ENCODE data around the gene NME9. TPM values are rescaled to one million over a fixed set of nuclear protein-coding genes. Genes with fewer than 3 reads are reported as not detected.

NME9 gene
- total RNA-seq, 4 donors from 2014 or later = 0.48 TPM; not detected in 3

- TF ChIP-seq, protein P1, sequence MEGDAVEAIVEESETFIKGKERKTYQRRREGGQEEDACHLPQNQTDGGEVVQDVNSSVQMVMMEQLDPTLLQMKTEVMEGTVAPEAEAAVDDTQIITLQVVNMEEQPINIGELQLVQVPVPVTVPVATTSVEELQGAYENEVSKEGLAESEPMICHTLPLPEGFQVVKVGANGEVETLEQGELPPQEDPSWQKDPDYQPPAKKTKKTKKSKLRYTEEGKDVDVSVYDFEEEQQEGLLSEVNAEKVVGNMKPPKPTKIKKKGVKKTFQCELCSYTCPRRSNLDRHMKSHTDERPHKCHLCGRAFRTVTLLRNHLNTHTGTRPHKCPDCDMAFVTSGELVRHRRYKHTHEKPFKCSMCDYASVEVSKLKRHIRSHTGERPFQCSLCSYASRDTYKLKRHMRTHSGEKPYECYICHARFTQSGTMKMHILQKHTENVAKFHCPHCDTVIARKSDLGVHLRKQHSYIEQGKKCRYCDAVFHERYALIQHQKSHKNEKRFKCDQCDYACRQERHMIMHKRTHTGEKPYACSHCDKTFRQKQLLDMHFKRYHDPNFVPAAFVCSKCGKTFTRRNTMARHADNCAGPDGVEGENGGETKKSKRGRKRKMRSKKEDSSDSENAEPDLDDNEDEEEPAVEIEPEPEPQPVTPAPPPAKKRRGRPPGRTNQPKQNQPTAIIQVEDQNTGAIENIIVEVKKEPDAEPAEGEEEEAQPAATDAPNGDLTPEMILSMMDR (IDR thresholded peaks at IDR 0.05) = no peak
- no peak for DNase-seq (ENCODE audit: low spot score)
- ATAC-seq (ENCODE audit: low FRiP score) = no peak
These were observed 44.6 kb downstream of the NME9 start for GRCh38 chr3:138284957-138285477.

GRCh38 chr3:138284079-138284478, 45.6 kb downstream of the NME9 start:
- ATAC-seq (ENCODE audit: low FRiP score) (no peak), DNase-seq (ENCODE audit: low spot score) (no peak)
- TF ChIP-seq, protein P1 (IDR thresholded peaks at IDR 0.05) = no peak

- TF ChIP-seq, protein P1 (IDR thresholded peaks at IDR 0.05) = no peak
- ATAC-seq (ENCODE audit: low FRiP score) (no peak), DNase-seq (ENCODE audit: low spot score) (no peak)
These were observed 46.8 kb downstream of the NME9 start for GRCh38 chr3:138282836-138283235.

DNA sequence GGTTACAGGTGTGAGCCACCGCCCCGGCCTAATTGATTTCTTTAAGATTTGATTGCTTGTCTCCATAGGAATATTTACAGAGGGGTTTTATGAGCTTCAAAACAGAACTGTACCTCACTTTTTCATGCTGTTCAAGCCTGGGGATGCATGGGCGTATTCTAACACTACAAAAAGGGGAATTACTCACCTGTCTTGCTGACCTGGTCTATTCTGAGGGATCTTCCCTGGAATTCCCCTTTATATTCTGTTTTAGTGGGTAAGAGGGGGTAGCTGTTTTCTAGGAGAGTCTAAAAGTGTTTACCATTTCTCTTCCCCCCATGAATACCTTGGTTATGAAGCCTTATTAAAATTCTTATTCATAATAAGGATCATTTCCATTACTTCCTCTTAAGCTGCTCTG, 48.1 kb downstream of the NME9 start:
- TF ChIP-seq, protein P1 (IDR thresholded peaks at IDR 0.05) = no peak
- ATAC-seq (ENCODE audit: low FRiP score) (no peak), DNase-seq (ENCODE audit: low spot score) (no peak)

GRCh38 chr3:138271189-138271794, 58.4 kb downstream of the NME9 start:
- TF ChIP-seq, protein P1 (IDR thresholded peaks at IDR 0.05) = no peak
- ATAC-seq (ENCODE audit: low FRiP score) (no peak), DNase-seq (ENCODE audit: low spot score) (no peak)

- ATAC-seq (ENCODE audit: low FRiP score) = no peak
- no peak for DNase-seq (ENCODE audit: low spot score)
- TF ChIP-seq, protein P1 (IDR thresholded peaks at IDR 0.05) = no peak
These were observed 59.4 kb downstream of the NME9 start for GRCh38 chr3:138270245-138270644.

DNA sequence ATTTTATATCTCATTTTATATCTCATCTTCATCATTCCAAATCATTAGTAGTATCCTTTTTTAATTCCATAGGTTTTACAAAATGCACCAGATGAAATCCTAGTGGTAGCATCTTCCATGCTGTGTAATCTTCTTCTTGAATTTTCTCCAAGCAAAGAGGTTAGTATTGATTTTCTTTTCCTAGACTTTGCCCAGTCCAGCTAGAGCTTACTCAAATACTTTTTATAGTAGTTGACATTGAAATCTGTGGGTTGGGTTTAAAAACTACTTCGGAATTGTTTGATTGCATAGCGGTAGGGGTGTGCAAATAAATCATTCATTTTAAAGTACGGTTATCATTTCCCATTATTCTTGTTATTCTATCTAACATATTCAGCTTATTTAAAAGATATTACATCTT, 62.6 kb downstream of the NME9 start:
- no peak for ATAC-seq (ENCODE audit: low FRiP score)
- TF ChIP-seq, protein P1 (IDR thresholded peaks at IDR 0.05) = no peak
- no peak for DNase-seq (ENCODE audit: low spot score)

Measured in omental fat pad (tissue), 4 donors.